Measurements from ENCODE around the gene KCNK4.

GRCh38 chr11:64250415-64251015, 40.6 kb upstream of the KCNK4 start:
- TF ChIP-seq CTCF (IDR thresholded peaks at IDR 0.05), result no peak
- no peak for TF ChIP-seq POLR2A (IDR thresholded peaks at IDR 0.05)
